ENCODE data around the gene RAB44. TPM values are rescaled to one million over a fixed set of nuclear protein-coding genes. Genes with fewer than 3 reads are reported as not detected.

Gene RAB44
- total and polyA plus RNA-seq, 9 of the 15 experiments (the other 6 are each of a cell fraction or from before 2014, with no cell fraction given): not detected

- intact Hi-C loops (cut with micrococcal nuclease): no loop called here
- H3K4me1 ChIP-seq (replicated peaks in 1 of 2; ENCODE audit: control insufficient read depth in 2 of 2, insufficient read depth in 2 of 2, low read length in 2 of 2): no peaks in the 10 kb centered on the region; a peak in 2 of 5 replicates
- no peak overlapping the region for H3K27ac ChIP-seq (ENCODE audit: extremely low read depth, low read depth, low read length)
- H3K36me3 ChIP-seq (ENCODE audit: control insufficient read depth, insufficient read depth, low read length): no peaks in the 10 kb centered on the region
- in situ Hi-C loops (cut with MboI): no loop called here
- H2AFZ ChIP-seq (ENCODE audit: low read depth, low read length): no peak overlapping the region
- no peaks in the 10 kb centered on the region for H3K9me1 ChIP-seq (ENCODE audit: control insufficient read depth, insufficient read depth, low read length)
- DNase-seq (ENCODE audit: extremely low read depth in 1 of 4, low spot score in 3 of 4) (no peak), FAIRE-seq (peak; percentile 11), ATAC-seq (no peak)
- H3K79me2 ChIP-seq (ENCODE audit: control insufficient read depth, insufficient read depth, low read length): no peaks in the 10 kb centered on the region
- H3K4me2 ChIP-seq (ENCODE audit: insufficient read depth, low read length): no peak overlapping the region
- no peak overlapping the region for H3K4me3 ChIP-seq
- no peaks in the 10 kb centered on the region for H3K9me3 ChIP-seq (replicated peaks; ENCODE audit: control insufficient read depth, insufficient read depth, low read depth, low read length)
- BruUV-seq (replicated peaks): no TSS peak
- POLR2A ChIA-PET: no interaction called here
- CTCF ChIA-PET (ENCODE audit: low intra/inter-chr PET ratio): no interaction called here
- peaks cover 11 to 44% of the 10 kb centered on the region in 2 experiments for H3K27me3 ChIP-seq (ENCODE audit: control insufficient read depth in 2 of 2, insufficient read depth in 2 of 2, low read length in 2 of 2)
- peaks cover 11% of the 10 kb centered on the region; the same call in 1 of the 2 replicates for H4K20me1 ChIP-seq (replicated peaks; ENCODE audit: control insufficient read depth, insufficient read depth, low read length)
- WGBS (ENCODE audit: insufficient coverage, low coverage, missing lambda C conversion rate): 11% methylated on average over 2 of the region's 2 CpGs
- H3K9ac ChIP-seq (ENCODE audit: insufficient read depth in 1 of 2, low read depth in 2 of 2, low read length in 2 of 2): no peak overlapping the region
- TF ChIP-seq ZNF75A (CRISPR knock-in tag; IDR thresholded peaks at IDR 0.05) (no peak), ZNF263 (CRISPR knock-in tag; IDR thresholded peaks at IDR 0.05; ENCODE audit: borderline replicate concordance) (no peak), KLF13 (tag; IDR thresholded peaks at IDR 0.05; ENCODE audit: borderline replicate concordance, low read depth) (no peak), TEAD2 (tag; IDR thresholded peaks at IDR 0.05) (no peak), NUFIP1 (IDR thresholded peaks at IDR 0.05; ENCODE audit: partially characterized antibody) (no peak), STAG1 (CRISPR knock-in tag; IDR thresholded peaks at IDR 0.05; ENCODE audit: borderline replicate concordance) (no peak), MGA (IDR thresholded peaks at IDR 0.05) (no peak), PATZ1 (CRISPR knock-in tag; IDR thresholded peaks at IDR 0.05; ENCODE audit: borderline replicate concordance) (no peak), ZNF165 (CRISPR knock-in tag; IDR thresholded peaks at IDR 0.05; ENCODE audit: borderline replicate concordance) (no peak), ZNF23 (CRISPR knock-in tag; IDR thresholded peaks at IDR 0.05) (no peak)
These were observed 2.2 kb upstream of the RAB44 start for GRCh38 chr6:36695414-36695813.

Measured in K562 (cell line).